Retinal pigment epithelial cell (primary cell): ENCODE results near the gene PEAR1.

Experiments used
- DNase-seq: peaks from one replicate; pipeline ENCODE4 v3.0.0-alpha.2; 2010; ENCODE audit warnings: low read depth
- H3K4me3 ChIP-seq: 2 replicates; pipeline ENCODE4 v1.5.1; 2011; ENCODE audit warnings: mild to moderate bottlenecking, low read length, control low read depth, moderate library complexity
- TF ChIP-seq, protein P1 (sequence below): conservative IDR thresholded peaks from 2 replicates; pipeline ENCODE4 v1.5.1; 2011; ENCODE audit warnings: low read depth, low read length, control low read depth, inconsistent platforms

PEAR1 gene

GRCh38 chr1:156957634-156958033 is 64.1 kb downstream of the PEAR1 start:
- TF ChIP-seq, protein P1, sequence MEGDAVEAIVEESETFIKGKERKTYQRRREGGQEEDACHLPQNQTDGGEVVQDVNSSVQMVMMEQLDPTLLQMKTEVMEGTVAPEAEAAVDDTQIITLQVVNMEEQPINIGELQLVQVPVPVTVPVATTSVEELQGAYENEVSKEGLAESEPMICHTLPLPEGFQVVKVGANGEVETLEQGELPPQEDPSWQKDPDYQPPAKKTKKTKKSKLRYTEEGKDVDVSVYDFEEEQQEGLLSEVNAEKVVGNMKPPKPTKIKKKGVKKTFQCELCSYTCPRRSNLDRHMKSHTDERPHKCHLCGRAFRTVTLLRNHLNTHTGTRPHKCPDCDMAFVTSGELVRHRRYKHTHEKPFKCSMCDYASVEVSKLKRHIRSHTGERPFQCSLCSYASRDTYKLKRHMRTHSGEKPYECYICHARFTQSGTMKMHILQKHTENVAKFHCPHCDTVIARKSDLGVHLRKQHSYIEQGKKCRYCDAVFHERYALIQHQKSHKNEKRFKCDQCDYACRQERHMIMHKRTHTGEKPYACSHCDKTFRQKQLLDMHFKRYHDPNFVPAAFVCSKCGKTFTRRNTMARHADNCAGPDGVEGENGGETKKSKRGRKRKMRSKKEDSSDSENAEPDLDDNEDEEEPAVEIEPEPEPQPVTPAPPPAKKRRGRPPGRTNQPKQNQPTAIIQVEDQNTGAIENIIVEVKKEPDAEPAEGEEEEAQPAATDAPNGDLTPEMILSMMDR = no peak
- DNase-seq = no peak
- no peak overlapping the region for H3K4me3 ChIP-seq

GRCh38 chr1:156958247-156958714 is 64.8 kb downstream of the PEAR1 start:
- H3K4me3 ChIP-seq = no peak overlapping the region
- peak; percentile 14 for DNase-seq
- TF ChIP-seq, protein P1 = no peak

GRCh38 chr1:156959414-156959813 is 65.9 kb downstream of the PEAR1 start:
- no peak for DNase-seq
- H3K4me3 ChIP-seq = no peak overlapping the region

GRCh38 chr1:156959925-156960324 is 66.4 kb downstream of the PEAR1 start:
- DNase-seq = no peak
- TF ChIP-seq, protein P1 = no peak
- no peak overlapping the region for H3K4me3 ChIP-seq

More at GRCh38 chr1:156959414-156959813, 65.9 kb downstream of the PEAR1 start:
- TF ChIP-seq, protein P1 = no peak

- H3K4me3 ChIP-seq = no peak overlapping the region
- no peak for DNase-seq
- TF ChIP-seq, protein P1 = peak; percentile 32
Observed at GRCh38 chr1:156961709-156962108, 68.2 kb downstream of the PEAR1 start.

DNA sequence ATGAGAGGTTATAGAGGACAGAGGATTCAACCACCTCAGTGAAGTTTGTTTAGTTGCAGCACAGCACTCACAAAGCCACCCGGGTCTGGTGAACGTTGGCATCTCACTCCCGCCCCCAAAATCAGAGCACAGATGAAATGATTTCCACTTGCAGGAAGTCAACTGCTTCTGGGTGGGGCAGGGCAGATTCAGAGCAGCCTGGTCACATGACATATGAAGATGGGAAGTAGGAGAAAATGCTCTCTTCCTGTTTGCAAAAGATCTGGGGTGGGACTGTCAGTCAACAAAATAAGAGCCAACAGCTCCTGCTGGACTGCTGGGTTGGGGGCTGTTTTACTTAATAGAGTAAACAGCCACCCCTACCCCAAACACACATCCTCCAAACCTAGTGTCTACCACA is 70.1 kb downstream of the PEAR1 start:
- TF ChIP-seq, protein P1 = no peak
- H3K4me3 ChIP-seq = no peak overlapping the region
- DNase-seq = no peak

GRCh38 chr1:156964441-156964840 is 70.9 kb downstream of the PEAR1 start:
- TF ChIP-seq, protein P1 = no peak
- no peak overlapping the region for H3K4me3 ChIP-seq
- DNase-seq = no peak
